HepG2 (cell line): ENCODE results near the gene CCDC85C. TPM values are rescaled to one million over a fixed set of nuclear protein-coding genes. Genes with fewer than 3 reads are reported as not detected.
A peak's percentile ranks its signal among the peaks of the same experiment; 100 is the strongest.

Experiments used
- ATAC-seq: fragments of 200-7000 bp; cut with Tn5 transposase; 3 replicates; pipeline ENCODE4 v1.9.1; 2020; ENCODE audit warnings: mild to moderate bottlenecking, moderate library complexity
- BruUV-seq: library from RNA; stranded (reverse); fragments of 400-500 nt; replicated peaks from 2 replicates; lab custom pipeline; 2021; lab: Mats Ljungman, UMichigan
- CTCF ChIA-PET: fragments of 300-600 bp; formaldehyde crosslinking; extraction: SDS; loops from one replicate; lab custom pipeline; 2021; ENCODE audit warnings: low total read pairs, inconsistent platforms, low intra/inter-chr PET ratio; lab: Yijun Ruan, JAX
- POLR2A ChIA-PET: fragments of 350-600 bp; sonication (Branson Sonifier 250); formaldehyde crosslinking; loops from one replicate; lab custom pipeline; 2020; ENCODE audit warnings: antibody characterized with exemption, inconsistent platforms; lab: Yijun Ruan, JAX
- DNase-seq: peaks from one replicate; pipeline ENCODE4 v3.0.0-alpha.2; 2015; ENCODE audit warnings: low spot score
- FAIRE-seq: peaks from 3 replicates; lab custom pipeline; 2011; peaks lifted over from hg19 to GRCh38; lab: Jason Lieb, UNC
- H2AFZ ChIP-seq: one replicate; pipeline ENCODE4 v1.6.1; 2011; ENCODE audit warnings: low read length, inconsistent platforms
- H3K27ac ChIP-seq: fragments of 300-600 bp; 3 replicates; pipeline ENCODE4 v1.8.0; 2011; ENCODE audit warnings: mixed run types, mild to moderate bottlenecking, mixed read lengths, low read length, inconsistent platforms; ENCODE audit not compliant: insufficient read depth; ENCODE audit errors: extremely low read length
- H3K27me3 ChIP-seq, 2 experiments: fragments of 200-600 bp in 1 of 2; 2 replicates in 1 of 2; 3 replicates in 1 of 2; pipeline versions ENCODE4 v1.6.0 to v1.8.0; 2011; ENCODE audit warnings: low read length in 2 of 2, mild to moderate bottlenecking in 2 of 2, moderate library complexity in 2 of 2, inconsistent platforms in 1 of 2; ENCODE audit not compliant: insufficient read depth in 2 of 2, control insufficient read depth in 1 of 2
- H3K36me3 ChIP-seq, 2 experiments: fragments of 200-600 bp in 1 of 2; replicated peaks in 1 of 2; 2 replicates in 1 of 2; 3 replicates in 1 of 2; pipeline versions ENCODE4 v1.5.1 to v1.8.0; 2011; ENCODE audit warnings: low read length in 2 of 2, inconsistent platforms in 1 of 2; ENCODE audit not compliant: insufficient read depth in 2 of 2, control insufficient read depth in 1 of 2
- H3K4me1 ChIP-seq: 2 replicates; pipeline ENCODE4 v1.5.1; 2012; ENCODE audit warnings: low read length, inconsistent platforms; ENCODE audit not compliant: insufficient read depth
- H3K4me2 ChIP-seq: 2 replicates; pipeline ENCODE4 v1.6.0; 2011; ENCODE audit warnings: low read depth, low read length, inconsistent platforms
- H3K4me3 ChIP-seq, 3 experiments: fragments of 200-600 bp in 1 of 3; sonication (generic), shearing (Covaris generic) in 1 of 3; replicated peaks in 1 of 3; 2 replicates each; pipeline ENCODE4 v1.5.1; 2011 to 2016; ENCODE audit warnings: low read length in 3 of 3, inconsistent platforms in 2 of 3, low read depth in 2 of 3, mild to moderate bottlenecking in 2 of 3, control low read depth in 1 of 3, mixed read lengths in 1 of 3; ENCODE audit not compliant: insufficient read depth in 1 of 3
- H3K79me2 ChIP-seq: one replicate; pipeline ENCODE4 v1.6.1; 2011; ENCODE audit warnings: low read length, inconsistent platforms; ENCODE audit not compliant: insufficient read depth
- H3K9ac ChIP-seq: 2 replicates; pipeline ENCODE4 v1.6.0; 2011; ENCODE audit warnings: mild to moderate bottlenecking, low read depth, low read length, inconsistent platforms; ENCODE audit not compliant: insufficient read depth
- H3K9me3 ChIP-seq: 2 replicates; pipeline ENCODE4 v1.5.1; 2012; ENCODE audit warnings: mild to moderate bottlenecking, low read length
- H4K20me1 ChIP-seq: 2 replicates; pipeline ENCODE4 v1.6.0; 2011; ENCODE audit warnings: inconsistent platforms, mild to moderate bottlenecking, low read length, moderate library complexity; ENCODE audit not compliant: insufficient read depth
- AKAP8 ChIP-seq: sonication (generic); formaldehyde crosslinking; IDR thresholded peaks from 2 replicates; pipeline ENCODE4 v1.5.1; 2020; ENCODE audit warnings: mild to moderate bottlenecking, missing genetic modification reagents
- ATF5 ChIP-seq: sonication (generic); formaldehyde crosslinking; IDR thresholded peaks from 2 replicates; pipeline ENCODE4 v1.4.0; 2020; ENCODE audit warnings: mild to moderate bottlenecking, low read depth, missing genetic modification reagents
- DPF2 ChIP-seq: sonication (generic); formaldehyde crosslinking; IDR thresholded peaks from 2 replicates; pipeline ENCODE4 v1.4.0; 2020; ENCODE audit warnings: mild to moderate bottlenecking, low read depth, missing genetic modification reagents, borderline replicate concordance
- KDM4B ChIP-seq: sonication (generic); formaldehyde crosslinking; IDR thresholded peaks from 2 replicates; pipeline ENCODE4 v1.4.0; 2020; ENCODE audit warnings: missing genetic modification reagents
- MAF1 ChIP-seq: sonication (generic); formaldehyde crosslinking; IDR thresholded peaks from 2 replicates; pipeline ENCODE4 v1.5.0; 2020; ENCODE audit warnings: missing genetic modification reagents, borderline replicate concordance
- MAZ ChIP-seq, 2 experiments: sonication (generic) in 1 of 2; formaldehyde crosslinking in 1 of 2; IDR thresholded peaks; 2 replicates each; pipeline versions ENCODE4 v1.5.0 to v1.6.1; 2012 to 2020; ENCODE audit warnings: low read depth in 2 of 2, mild to moderate bottlenecking in 2 of 2, borderline replicate concordance in 1 of 2, improper control_type of control experiment in 1 of 2, low read length in 1 of 2, missing genetic modification reagents in 1 of 2, moderate library complexity in 1 of 2
- MYPOP ChIP-seq: sonication (generic); formaldehyde crosslinking; IDR thresholded peaks from 2 replicates; pipeline ENCODE4 v1.8.1; 2023; ENCODE audit warnings: mild to moderate bottlenecking, moderate library complexity, missing genetic modification reagents
- NFKB2 ChIP-seq: sonication (generic); formaldehyde crosslinking; IDR thresholded peaks from 2 replicates; pipeline ENCODE4 v1.4.0; 2020; ENCODE audit warnings: missing genetic modification reagents, borderline replicate concordance
- NFYB ChIP-seq: sonication (generic); formaldehyde crosslinking; IDR thresholded peaks from 2 replicates; pipeline ENCODE4 v1.4.0; 2020; ENCODE audit warnings: missing genetic modification reagents
- RBM22 ChIP-seq: fragments of 200-400 bp; formaldehyde crosslinking; optimal IDR thresholded peaks from 2 replicates; pipeline ENCODE3; 2017; ENCODE audit warnings: mild to moderate bottlenecking, low read length, moderate library complexity
- TBL1XR1 ChIP-seq: fragments of 150-350 bp; IDR thresholded peaks from 2 replicates; pipeline ENCODE4 v1.6.1; 2014; ENCODE audit warnings: borderline replicate concordance, low read length; ENCODE audit not compliant: partially characterized antibody
- TOE1 ChIP-seq: sonication (generic); formaldehyde crosslinking; IDR thresholded peaks from 2 replicates; pipeline ENCODE4 v1.4.0; 2020; ENCODE audit warnings: mild to moderate bottlenecking, missing genetic modification reagents
- ZBTB8A ChIP-seq: sonication (generic); formaldehyde crosslinking; IDR thresholded peaks from 2 replicates; pipeline ENCODE4 v1.4.0; 2020; ENCODE audit warnings: mild to moderate bottlenecking, low read depth, missing genetic modification reagents, borderline replicate concordance
- WGBS: methylation state at CpG from one replicate; pipeline ENCODE4 v1.1.6; 2017; ENCODE audit warnings: low lambda C conversion rate; 5-methylcytosine and 5-hydroxymethylcytosine counted together
- in situ Hi-C: cut with HindIII; loops from 2 replicates; pipeline ENCODE4 v1.10.0; 2017; ENCODE audit warnings: low pct_unique_long_range_greater_than_20kb; ENCODE audit not compliant: extremely low pct_ligation_motif_present
- intact Hi-C: fragments of 100-400 bp; cut with micrococcal nuclease; formaldehyde crosslinking; loops from one replicate; pipeline ENCODE4 v1.10.0; 2022; ENCODE audit not compliant: unreplicated experiment
- polyA plus RNA-seq, 8 experiments: library from polyadenylated mRNA; depleted of rRNA in 3 of 8; stranded (reverse) in 7 of 8; unstranded in 1 of 8; fragments of >200 nt; fragmentation: Illumina TruSeq in 4 of 8; extraction: Trizol in 4 of 8; gene quantifications; 2 replicates each; pipeline versions ENCODE4 v1.2.1 to v1.2.3, GENCODE V29; 2011 to 2016; ENCODE audit warnings: low read depth in 4 of 8, missing spikeins in 1 of 8, mixed read lengths in 1 of 8; ENCODE audit not compliant: insufficient read depth in 1 of 8
- total RNA-seq, 5 experiments: library from RNA; depleted of rRNA; stranded (reverse); fragments of >200 nt; fragmentation: Illumina TruSeq; extraction: Trizol; gene quantifications; 2 replicates each; pipeline ENCODE4 v1.2.3, GENCODE V29; 2016; ENCODE audit warnings: low read depth in 1 of 5
- TF ChIP-seq, protein P1 (sequence below): sonication (generic); formaldehyde crosslinking; IDR thresholded peaks from 2 replicates; pipeline ENCODE4 v1.9.0; 2022; ENCODE audit warnings: missing genetic modification reagents, mild to moderate bottlenecking, borderline replicate concordance
- TF ChIP-seq, protein P2 (sequence below): sonication (generic); formaldehyde crosslinking; IDR thresholded peaks from 2 replicates; pipeline ENCODE4 v1.5.0; 2020; ENCODE audit warnings: mild to moderate bottlenecking, missing genetic modification reagents, moderate library complexity

The CCDC85C gene
- total and polyA plus RNA-seq, 2 of the 13 experiments (the other 11 are each of a cell fraction or from before 2014, with no cell fraction given) = 18.8 to 43.8 TPM

GRCh38 chr14:99508896-99509629 is 94.9 kb downstream of the CCDC85C start:
- ATAC-seq (peak; percentile 8), DNase-seq (no peak), FAIRE-seq (no peak)
- no peak overlapping the region for H3K9ac ChIP-seq
- BruUV-seq = no TSS peak
- no peaks in the 10 kb centered on the region for H3K27me3 ChIP-seq
- no peaks in the 10 kb centered on the region for H3K4me1 ChIP-seq
- ChIA-PET CTCF (no interaction called here), POLR2A (no interaction called here)
- no peaks in the 10 kb centered on the region for H3K9me3 ChIP-seq
- in situ Hi-C loops (no loop called here), intact Hi-C loops (no loop called here)
- H3K36me3 ChIP-seq = peaks cover 29 to 82% of the 10 kb centered on the region in 2 experiments; a peak in 4 of 5 replicates
- H3K79me2 ChIP-seq = no peaks in the 10 kb centered on the region
- no peak overlapping the region for H3K4me2 ChIP-seq
- H4K20me1 ChIP-seq = peaks cover 10% of the 10 kb centered on the region; the same call in 1 of the 2 replicates
- no peak overlapping the region for H3K27ac ChIP-seq
- no peak overlapping the region for H2AFZ ChIP-seq
- WGBS = 95% methylated on average over 20 of the region's 23 CpGs
- no peak overlapping the region for H3K4me3 ChIP-seq
- TF ChIP-seq TBL1XR1 (no peak), MYPOP (CRISPR knock-in tag) (no peak), NFYB (no peak), MAZ (IDR thresholded peaks at IDR 0.05; ENCODE audit: borderline replicate concordance, low read depth, low read length) (no peak), MAZ (CRISPR knock-in tag; IDR thresholded peaks at IDR 0.05; ENCODE audit: low read depth) (no peak), NFKB2 (no peak), DPF2 (CRISPR knock-in tag) (no peak), ZBTB8A (no peak), AKAP8 (CRISPR knock-in tag) (peak; percentile 61; the same call in 1 of the 2 replicates), RBM22 (peak; percentile 91), ATF5 (CRISPR knock-in tag) (no peak), TOE1 (CRISPR knock-in tag) (no peak), KDM4B (CRISPR knock-in tag) (no peak), MAF1 (CRISPR knock-in tag) (no peak)
- TF ChIP-seq, protein P1, sequence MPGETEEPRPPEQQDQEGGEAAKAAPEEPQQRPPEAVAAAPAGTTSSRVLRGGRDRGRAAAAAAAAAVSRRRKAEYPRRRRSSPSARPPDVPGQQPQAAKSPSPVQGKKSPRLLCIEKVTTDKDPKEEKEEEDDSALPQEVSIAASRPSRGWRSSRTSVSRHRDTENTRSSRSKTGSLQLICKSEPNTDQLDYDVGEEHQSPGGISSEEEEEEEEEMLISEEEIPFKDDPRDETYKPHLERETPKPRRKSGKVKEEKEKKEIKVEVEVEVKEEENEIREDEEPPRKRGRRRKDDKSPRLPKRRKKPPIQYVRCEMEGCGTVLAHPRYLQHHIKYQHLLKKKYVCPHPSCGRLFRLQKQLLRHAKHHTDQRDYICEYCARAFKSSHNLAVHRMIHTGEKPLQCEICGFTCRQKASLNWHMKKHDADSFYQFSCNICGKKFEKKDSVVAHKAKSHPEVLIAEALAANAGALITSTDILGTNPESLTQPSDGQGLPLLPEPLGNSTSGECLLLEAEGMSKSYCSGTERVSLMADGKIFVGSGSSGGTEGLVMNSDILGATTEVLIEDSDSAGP = no peak
- TF ChIP-seq, protein P2, sequence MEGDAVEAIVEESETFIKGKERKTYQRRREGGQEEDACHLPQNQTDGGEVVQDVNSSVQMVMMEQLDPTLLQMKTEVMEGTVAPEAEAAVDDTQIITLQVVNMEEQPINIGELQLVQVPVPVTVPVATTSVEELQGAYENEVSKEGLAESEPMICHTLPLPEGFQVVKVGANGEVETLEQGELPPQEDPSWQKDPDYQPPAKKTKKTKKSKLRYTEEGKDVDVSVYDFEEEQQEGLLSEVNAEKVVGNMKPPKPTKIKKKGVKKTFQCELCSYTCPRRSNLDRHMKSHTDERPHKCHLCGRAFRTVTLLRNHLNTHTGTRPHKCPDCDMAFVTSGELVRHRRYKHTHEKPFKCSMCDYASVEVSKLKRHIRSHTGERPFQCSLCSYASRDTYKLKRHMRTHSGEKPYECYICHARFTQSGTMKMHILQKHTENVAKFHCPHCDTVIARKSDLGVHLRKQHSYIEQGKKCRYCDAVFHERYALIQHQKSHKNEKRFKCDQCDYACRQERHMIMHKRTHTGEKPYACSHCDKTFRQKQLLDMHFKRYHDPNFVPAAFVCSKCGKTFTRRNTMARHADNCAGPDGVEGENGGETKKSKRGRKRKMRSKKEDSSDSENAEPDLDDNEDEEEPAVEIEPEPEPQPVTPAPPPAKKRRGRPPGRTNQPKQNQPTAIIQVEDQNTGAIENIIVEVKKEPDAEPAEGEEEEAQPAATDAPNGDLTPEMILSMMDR (CRISPR knock-in tag) = 0 out of 2 replicates have a peak, but pooled peaks have one; percentile 31
